Measurements from ENCODE around the gene ERBB4. TPM values are rescaled to one million over a fixed set of nuclear protein-coding genes. Genes with fewer than 3 reads are reported as not detected.

The ERBB4 gene
- total and polyA plus RNA-seq, 10 of the 15 experiments (the other 5 are each of a cell fraction or from before 2014, with no cell fraction given), result under 0.01 to 0.23 (median 0.01) TPM; not detected in 4

DNA sequence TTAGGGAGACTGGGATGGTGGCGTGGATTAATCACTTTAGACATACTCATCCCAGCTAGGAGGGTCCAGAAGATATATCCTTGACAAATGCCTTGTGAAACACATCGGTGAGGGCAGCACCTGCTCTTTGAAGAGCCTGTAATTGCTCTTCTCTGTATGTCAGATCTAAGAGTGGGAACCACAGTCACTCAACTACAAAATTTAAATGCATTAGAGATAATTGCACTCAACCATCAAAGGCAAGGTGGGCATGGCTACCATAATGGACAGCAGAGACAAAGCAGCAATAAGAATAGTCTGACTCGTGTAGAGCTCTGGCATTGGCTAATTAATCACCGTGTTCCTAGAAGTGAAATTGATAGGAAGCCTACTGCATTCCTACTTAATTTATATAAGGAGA is 96.8 kb downstream of the ERBB4 start:
- no peak overlapping the region for H3K4me2 ChIP-seq (ENCODE audit: control insufficient read depth, insufficient read depth)
- intact Hi-C loops (cut with micrococcal nuclease; ENCODE audit: unreplicated experiment) (no loop called here), in situ Hi-C loops (cut with MboI) (no loop called here)
- FAIRE-seq (no peak), ATAC-seq (no peak), DNase-seq (ENCODE audit: low read depth, low spot score) (no peak)
- RAD21 ChIA-PET (ENCODE audit: unreplicated experiment), result no interaction called here
- CTCF ChIA-PET, result no interaction called here
- H3K27me3 ChIP-seq (replicated peaks in 1 of 2; ENCODE audit: control insufficient read depth in 2 of 2, insufficient read depth in 2 of 2, low read length in 1 of 2), result no peaks in the 10 kb centered on the region
- no peak overlapping the region for H3K9ac ChIP-seq (ENCODE audit: control insufficient read depth, insufficient read depth, low read length)
- no peak overlapping the region for H3K27ac ChIP-seq (ENCODE audit: control insufficient read depth, insufficient read depth)
- no peak overlapping the region for H2AFZ ChIP-seq (ENCODE audit: control insufficient read depth, low read depth, low read length)
- no peaks in the 10 kb centered on the region for H3K79me2 ChIP-seq (ENCODE audit: control insufficient read depth, insufficient read depth, low read length)
- POLR2A ChIA-PET, result no interaction called here
- SMC1A ChIA-PET (ENCODE audit: uncharacterized antibody, unreplicated experiment), result no interaction called here
- TF ChIP-seq IKZF1 (conservative IDR thresholded peaks at IDR 0.05) (no peak), CHD2 (IDR thresholded peaks at IDR 0.05; ENCODE audit: borderline replicate concordance, low read depth, low read length) (no peak), HDAC6 (IDR thresholded peaks at IDR 0.05; ENCODE audit: unreplicated experiment) (no peak), IRF4 (IDR thresholded peaks at IDR 0.05; ENCODE audit: low read depth, low read length) (no peak)
- no peaks in the 10 kb centered on the region for H4K20me1 ChIP-seq (ENCODE audit: control insufficient read depth, insufficient read depth)
- no peaks in the 10 kb centered on the region for H3K36me3 ChIP-seq (ENCODE audit: control insufficient read depth in 2 of 2, insufficient read depth in 2 of 2, low read length in 1 of 2)
- no peak overlapping the region for H3K4me3 ChIP-seq
- no peaks in the 10 kb centered on the region for H3K4me1 ChIP-seq (ENCODE audit: control insufficient read depth, insufficient read depth, low read length)
- no peaks in the 10 kb centered on the region for H3K9me3 ChIP-seq (replicated peaks; ENCODE audit: control insufficient read depth, insufficient read depth, low read length)
- WGBS (ENCODE audit: insufficient coverage, insufficient replicate concordance, low lambda C conversion rate, missing lambda C conversion rate), result 5% methylated on average over 4 of the region's 4 CpGs
- no TSS peak for BruUV-seq (replicated peaks)

DNA sequence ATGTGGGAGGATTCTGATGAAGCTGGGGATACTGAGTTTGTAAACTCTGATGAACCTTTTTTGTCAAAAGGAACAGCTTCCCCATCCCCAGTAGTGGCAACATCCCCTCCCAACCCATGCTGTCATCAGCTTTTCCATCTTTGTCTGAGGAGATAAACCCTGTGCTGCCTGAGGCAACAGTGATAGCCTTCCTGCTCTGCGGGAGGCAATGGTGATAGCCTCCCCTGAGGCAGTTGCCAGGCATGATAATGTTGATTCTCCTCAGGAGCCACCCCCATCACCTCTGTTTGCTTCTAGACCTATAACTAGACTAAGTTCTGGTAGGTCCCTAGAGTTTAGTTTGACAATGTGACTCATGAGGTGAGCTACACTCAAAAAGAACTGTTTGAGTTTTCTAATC is 97.5 kb downstream of the ERBB4 start:
- no peak for FAIRE-seq
- RAD21 ChIA-PET (ENCODE audit: unreplicated experiment), result no interaction called here
- TF ChIP-seq CBX3 (IDR thresholded peaks at IDR 0.05; ENCODE audit: borderline replicate concordance, low read depth) (no peak), JUNB (IDR thresholded peaks at IDR 0.05) (no peak), DPF2 (IDR thresholded peaks at IDR 0.05) (no peak), ATF7 (IDR thresholded peaks at IDR 0.05; ENCODE audit: low read depth) (no peak), CHD4 (IDR thresholded peaks at IDR 0.05) (no peak), TCF3 (IDR thresholded peaks at IDR 0.05; ENCODE audit: borderline replicate concordance, insufficient read depth, low read depth, low read length) (no peak), RB1 (IDR thresholded peaks at IDR 0.05; ENCODE audit: borderline replicate concordance) (no peak), SMARCA5 (IDR thresholded peaks at IDR 0.05) (no peak)
- TF ChIP-seq, protein P1, sequence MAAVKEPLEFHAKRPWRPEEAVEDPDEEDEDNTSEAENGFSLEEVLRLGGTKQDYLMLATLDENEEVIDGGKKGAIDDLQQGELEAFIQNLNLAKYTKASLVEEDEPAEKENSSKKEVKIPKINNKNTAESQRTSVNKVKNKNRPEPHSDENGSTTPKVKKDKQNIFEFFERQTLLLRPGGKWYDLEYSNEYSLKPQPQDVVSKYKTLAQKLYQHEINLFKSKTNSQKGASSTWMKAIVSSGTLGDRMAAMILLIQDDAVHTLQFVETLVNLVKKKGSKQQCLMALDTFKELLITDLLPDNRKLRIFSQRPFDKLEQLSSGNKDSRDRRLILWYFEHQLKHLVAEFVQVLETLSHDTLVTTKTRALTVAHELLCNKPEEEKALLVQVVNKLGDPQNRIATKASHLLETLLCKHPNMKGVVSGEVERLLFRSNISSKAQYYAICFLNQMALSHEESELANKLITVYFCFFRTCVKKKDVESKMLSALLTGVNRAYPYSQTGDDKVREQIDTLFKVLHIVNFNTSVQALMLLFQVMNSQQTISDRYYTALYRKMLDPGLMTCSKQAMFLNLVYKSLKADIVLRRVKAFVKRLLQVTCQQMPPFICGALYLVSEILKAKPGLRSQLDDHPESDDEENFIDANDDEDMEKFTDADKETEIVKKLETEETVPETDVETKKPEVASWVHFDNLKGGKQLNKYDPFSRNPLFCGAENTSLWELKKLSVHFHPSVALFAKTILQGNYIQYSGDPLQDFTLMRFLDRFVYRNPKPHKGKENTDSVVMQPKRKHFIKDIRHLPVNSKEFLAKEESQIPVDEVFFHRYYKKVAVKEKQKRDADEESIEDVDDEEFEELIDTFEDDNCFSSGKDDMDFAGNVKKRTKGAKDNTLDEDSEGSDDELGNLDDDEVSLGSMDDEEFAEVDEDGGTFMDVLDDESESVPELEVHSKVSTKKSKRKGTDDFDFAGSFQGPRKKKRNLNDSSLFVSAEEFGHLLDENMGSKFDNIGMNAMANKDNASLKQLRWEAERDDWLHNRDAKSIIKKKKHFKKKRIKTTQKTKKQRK (IDR thresholded peaks at IDR 0.05; ENCODE audit: low read depth, low read length), result no peak
- ATAC-seq, result no peak
- no peaks in the 10 kb centered on the region for H3K79me2 ChIP-seq (ENCODE audit: control insufficient read depth, insufficient read depth, low read length)
- WGBS (ENCODE audit: insufficient coverage, insufficient replicate concordance, low lambda C conversion rate, missing lambda C conversion rate), result 0% methylated on average over 1 of the region's 1 CpG
- BruUV-seq (replicated peaks), result no TSS peak
- POLR2A ChIA-PET, result no interaction called here
- H3K4me1 ChIP-seq (ENCODE audit: control insufficient read depth, insufficient read depth, low read length), result no peaks in the 10 kb centered on the region
- no peak overlapping the region for H2AFZ ChIP-seq (ENCODE audit: control insufficient read depth, low read depth, low read length)
- H3K4me3 ChIP-seq, result no peak overlapping the region
- no peaks in the 10 kb centered on the region for H4K20me1 ChIP-seq (ENCODE audit: control insufficient read depth, insufficient read depth)
- H3K9ac ChIP-seq (ENCODE audit: control insufficient read depth, insufficient read depth, low read length), result no peak overlapping the region
- H3K36me3 ChIP-seq (ENCODE audit: control insufficient read depth in 2 of 2, insufficient read depth in 2 of 2, low read length in 1 of 2), result no peaks in the 10 kb centered on the region
- SMC1A ChIA-PET (ENCODE audit: uncharacterized antibody, unreplicated experiment), result no interaction called here
- no peak overlapping the region for H3K27ac ChIP-seq (ENCODE audit: control insufficient read depth, insufficient read depth)
- CTCF ChIA-PET, result no interaction called here
- no peak for DNase-seq (ENCODE audit: low read depth, low spot score)
- no peaks in the 10 kb centered on the region for H3K9me3 ChIP-seq (replicated peaks; ENCODE audit: control insufficient read depth, insufficient read depth, low read length)
- no peak overlapping the region for H3K4me2 ChIP-seq (ENCODE audit: control insufficient read depth, insufficient read depth)
- H3K27me3 ChIP-seq (replicated peaks in 1 of 2; ENCODE audit: control insufficient read depth in 2 of 2, insufficient read depth in 2 of 2, low read length in 1 of 2), result no peaks in the 10 kb centered on the region
- intact Hi-C loops (cut with micrococcal nuclease; ENCODE audit: unreplicated experiment) (no loop called here), in situ Hi-C loops (cut with MboI) (no loop called here)
